HepG2 (cell line): Measurements from ENCODE around the gene PEAK1. TPM values are rescaled to one million over a fixed set of nuclear protein-coding genes. Genes with fewer than 3 reads are reported as not detected.
A peak's percentile ranks its signal among the peaks of the same experiment; 100 is the strongest.

Experiments used
- ATAC-seq: fragments of 200-7000 bp; cut with Tn5 transposase; 3 replicates; pipeline ENCODE4 v1.9.1; 2020; ENCODE audit warnings: mild to moderate bottlenecking, moderate library complexity
- BruUV-seq: library from RNA; stranded (reverse); fragments of 400-500 nt; replicated peaks from 2 replicates; lab custom pipeline; 2021; lab: Mats Ljungman, UMichigan
- CTCF ChIA-PET: fragments of 300-600 bp; formaldehyde crosslinking; extraction: SDS; loops from one replicate; lab custom pipeline; 2021; ENCODE audit warnings: low total read pairs, inconsistent platforms, low intra/inter-chr PET ratio; lab: Yijun Ruan, JAX
- POLR2A ChIA-PET: fragments of 350-600 bp; sonication (Branson Sonifier 250); formaldehyde crosslinking; loops from one replicate; lab custom pipeline; 2020; ENCODE audit warnings: antibody characterized with exemption, inconsistent platforms; lab: Yijun Ruan, JAX
- DNase-seq: peaks from one replicate; pipeline ENCODE4 v3.0.0-alpha.2; 2015; ENCODE audit warnings: low spot score
- FAIRE-seq: peaks from 3 replicates; lab custom pipeline; 2011; peaks lifted over from hg19 to GRCh38; lab: Jason Lieb, UNC
- H2AFZ ChIP-seq: one replicate; pipeline ENCODE4 v1.6.1; 2011; ENCODE audit warnings: low read length, inconsistent platforms
- H3K27ac ChIP-seq: fragments of 300-600 bp; 3 replicates; pipeline ENCODE4 v1.8.0; 2011; ENCODE audit warnings: mixed run types, mild to moderate bottlenecking, mixed read lengths, low read length, inconsistent platforms; ENCODE audit not compliant: insufficient read depth; ENCODE audit errors: extremely low read length
- H3K27me3 ChIP-seq, 2 experiments: fragments of 200-600 bp in 1 of 2; 2 replicates in 1 of 2; 3 replicates in 1 of 2; pipeline versions ENCODE4 v1.6.0 to v1.8.0; 2011; ENCODE audit warnings: low read length in 2 of 2, mild to moderate bottlenecking in 2 of 2, moderate library complexity in 2 of 2, inconsistent platforms in 1 of 2; ENCODE audit not compliant: insufficient read depth in 2 of 2, control insufficient read depth in 1 of 2
- H3K36me3 ChIP-seq, 2 experiments: fragments of 200-600 bp in 1 of 2; replicated peaks in 1 of 2; 2 replicates in 1 of 2; 3 replicates in 1 of 2; pipeline versions ENCODE4 v1.5.1 to v1.8.0; 2011; ENCODE audit warnings: low read length in 2 of 2, inconsistent platforms in 1 of 2; ENCODE audit not compliant: insufficient read depth in 2 of 2, control insufficient read depth in 1 of 2
- H3K4me1 ChIP-seq: 2 replicates; pipeline ENCODE4 v1.5.1; 2012; ENCODE audit warnings: low read length, inconsistent platforms; ENCODE audit not compliant: insufficient read depth
- H3K4me2 ChIP-seq: 2 replicates; pipeline ENCODE4 v1.6.0; 2011; ENCODE audit warnings: low read depth, low read length, inconsistent platforms
- H3K4me3 ChIP-seq, 3 experiments: fragments of 200-600 bp in 1 of 3; sonication (generic), shearing (Covaris generic) in 1 of 3; replicated peaks in 1 of 3; 2 replicates each; pipeline ENCODE4 v1.5.1; 2011 to 2016; ENCODE audit warnings: low read length in 3 of 3, inconsistent platforms in 2 of 3, low read depth in 2 of 3, mild to moderate bottlenecking in 2 of 3, control low read depth in 1 of 3, mixed read lengths in 1 of 3; ENCODE audit not compliant: insufficient read depth in 1 of 3
- H3K79me2 ChIP-seq: one replicate; pipeline ENCODE4 v1.6.1; 2011; ENCODE audit warnings: low read length, inconsistent platforms; ENCODE audit not compliant: insufficient read depth
- H3K9ac ChIP-seq: 2 replicates; pipeline ENCODE4 v1.6.0; 2011; ENCODE audit warnings: mild to moderate bottlenecking, low read depth, low read length, inconsistent platforms; ENCODE audit not compliant: insufficient read depth
- H3K9me3 ChIP-seq: 2 replicates; pipeline ENCODE4 v1.5.1; 2012; ENCODE audit warnings: mild to moderate bottlenecking, low read length
- H4K20me1 ChIP-seq: 2 replicates; pipeline ENCODE4 v1.6.0; 2011; ENCODE audit warnings: inconsistent platforms, mild to moderate bottlenecking, low read length, moderate library complexity; ENCODE audit not compliant: insufficient read depth
- SPEN ChIP-seq: sonication (generic); formaldehyde crosslinking; IDR thresholded peaks from 2 replicates; pipeline ENCODE4 v1.5.1; 2020; ENCODE audit warnings: low read depth, mild to moderate bottlenecking, missing genetic modification reagents
- ZKSCAN1 ChIP-seq: fragments of 150-350 bp; IDR thresholded peaks from 2 replicates; pipeline ENCODE4 v1.6.1; 2014; ENCODE audit warnings: low read length
- WGBS: methylation state at CpG from one replicate; pipeline ENCODE4 v1.1.6; 2017; ENCODE audit warnings: low lambda C conversion rate; 5-methylcytosine and 5-hydroxymethylcytosine counted together
- in situ Hi-C: cut with HindIII; loops from 2 replicates; pipeline ENCODE4 v1.10.0; 2017; ENCODE audit warnings: low pct_unique_long_range_greater_than_20kb; ENCODE audit not compliant: extremely low pct_ligation_motif_present
- intact Hi-C: fragments of 100-400 bp; cut with micrococcal nuclease; formaldehyde crosslinking; loops from one replicate; pipeline ENCODE4 v1.10.0; 2022; ENCODE audit not compliant: unreplicated experiment
- polyA plus RNA-seq, 8 experiments: library from polyadenylated mRNA; depleted of rRNA in 3 of 8; stranded (reverse) in 7 of 8; unstranded in 1 of 8; fragments of >200 nt; fragmentation: Illumina TruSeq in 4 of 8; extraction: Trizol in 4 of 8; gene quantifications; 2 replicates each; pipeline versions ENCODE4 v1.2.1 to v1.2.3, GENCODE V29; 2011 to 2016; ENCODE audit warnings: low read depth in 4 of 8, missing spikeins in 1 of 8, mixed read lengths in 1 of 8; ENCODE audit not compliant: insufficient read depth in 1 of 8
- total RNA-seq, 5 experiments: library from RNA; depleted of rRNA; stranded (reverse); fragments of >200 nt; fragmentation: Illumina TruSeq; extraction: Trizol; gene quantifications; 2 replicates each; pipeline ENCODE4 v1.2.3, GENCODE V29; 2016; ENCODE audit warnings: low read depth in 1 of 5
- TF ChIP-seq, protein P1 (sequence below), 2 experiments: IDR thresholded peaks; 2 replicates each; pipeline ENCODE4 v1.6.1; 2011 to 2012; ENCODE audit warnings: low read length in 2 of 2, borderline replicate concordance in 1 of 2, low read depth in 1 of 2, mild to moderate bottlenecking in 1 of 2, moderate library complexity in 1 of 2

PEAK1 gene
- total and polyA plus RNA-seq, 2 of the 13 experiments (the other 11 are each of a cell fraction or from before 2014, with no cell fraction given), result 6.0 to 6.6 TPM

DNA sequence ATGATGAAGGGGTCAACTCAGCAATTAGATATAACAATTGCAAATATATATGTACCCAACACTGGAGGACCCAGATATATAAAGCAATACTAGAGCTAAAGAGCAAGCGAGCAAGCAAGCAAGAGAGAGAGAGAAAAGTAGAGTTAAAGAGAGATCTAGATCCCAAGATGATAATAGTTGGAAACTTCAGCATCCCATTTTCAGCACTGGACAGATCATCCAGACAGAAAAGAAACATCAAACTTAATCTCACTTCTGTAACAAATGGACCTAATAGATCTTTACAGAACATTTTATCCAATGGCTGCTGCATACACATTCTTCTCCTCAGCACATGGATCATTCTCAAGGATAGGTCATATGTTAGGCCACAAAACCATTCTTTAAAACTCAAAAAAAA, 23.2 kb downstream of the PEAK1 start:
- in situ Hi-C loops, result no loop called here
- FAIRE-seq, result no peak
- Histone ChIP-seq H2AFZ (no peak overlapping the region), H3K4me2 (no peak overlapping the region), H3K27me3 (no peaks in the 10 kb centered on the region), H3K4me3 (no peak overlapping the region), H4K20me1 (0 out of 2 replicates have a peak, but pooled peaks cover 4% of the 10 kb centered on the region), H3K9me3 (peaks cover 32% of the 10 kb centered on the region), H3K4me1 (no peaks in the 10 kb centered on the region), H3K79me2 (peaks cover 37% of the 10 kb centered on the region), H3K27ac (no peak overlapping the region), H3K9ac (no peak overlapping the region), H3K36me3 (peaks cover 0 to 4% of the 10 kb centered on the region in 2 experiments; a peak in 1 of 5 replicates)
- TF ChIP-seq SPEN (CRISPR knock-in tag) (no peak), ZKSCAN1 (no peak)
- TF ChIP-seq, protein P1, sequence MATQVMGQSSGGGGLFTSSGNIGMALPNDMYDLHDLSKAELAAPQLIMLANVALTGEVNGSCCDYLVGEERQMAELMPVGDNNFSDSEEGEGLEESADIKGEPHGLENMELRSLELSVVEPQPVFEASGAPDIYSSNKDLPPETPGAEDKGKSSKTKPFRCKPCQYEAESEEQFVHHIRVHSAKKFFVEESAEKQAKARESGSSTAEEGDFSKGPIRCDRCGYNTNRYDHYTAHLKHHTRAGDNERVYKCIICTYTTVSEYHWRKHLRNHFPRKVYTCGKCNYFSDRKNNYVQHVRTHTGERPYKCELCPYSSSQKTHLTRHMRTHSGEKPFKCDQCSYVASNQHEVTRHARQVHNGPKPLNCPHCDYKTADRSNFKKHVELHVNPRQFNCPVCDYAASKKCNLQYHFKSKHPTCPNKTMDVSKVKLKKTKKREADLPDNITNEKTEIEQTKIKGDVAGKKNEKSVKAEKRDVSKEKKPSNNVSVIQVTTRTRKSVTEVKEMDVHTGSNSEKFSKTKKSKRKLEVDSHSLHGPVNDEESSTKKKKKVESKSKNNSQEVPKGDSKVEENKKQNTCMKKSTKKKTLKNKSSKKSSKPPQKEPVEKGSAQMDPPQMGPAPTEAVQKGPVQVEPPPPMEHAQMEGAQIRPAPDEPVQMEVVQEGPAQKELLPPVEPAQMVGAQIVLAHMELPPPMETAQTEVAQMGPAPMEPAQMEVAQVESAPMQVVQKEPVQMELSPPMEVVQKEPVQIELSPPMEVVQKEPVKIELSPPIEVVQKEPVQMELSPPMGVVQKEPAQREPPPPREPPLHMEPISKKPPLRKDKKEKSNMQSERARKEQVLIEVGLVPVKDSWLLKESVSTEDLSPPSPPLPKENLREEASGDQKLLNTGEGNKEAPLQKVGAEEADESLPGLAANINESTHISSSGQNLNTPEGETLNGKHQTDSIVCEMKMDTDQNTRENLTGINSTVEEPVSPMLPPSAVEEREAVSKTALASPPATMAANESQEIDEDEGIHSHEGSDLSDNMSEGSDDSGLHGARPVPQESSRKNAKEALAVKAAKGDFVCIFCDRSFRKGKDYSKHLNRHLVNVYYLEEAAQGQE (IDR thresholded peaks at IDR 0.05; ENCODE audit: borderline replicate concordance in 1 of 2, low read depth in 1 of 2, low read length in 2 of 2), result peak in 1 of 2 experiments; percentile 80; a peak in 1 of 4 replicates
- no peak for DNase-seq
- no TSS peak for BruUV-seq
- WGBS, result 97% methylated on average over 1 of the region's 1 CpG
- ChIA-PET CTCF (no interaction called here), POLR2A (no interaction called here)
- ATAC-seq, result no peak
- intact Hi-C loops, result no loop called here
